Measurements from ENCODE around the gene DENND6B.

- TF ChIP-seq CTCF (IDR thresholded peaks at IDR 0.05) (no peak), POLR2AphosphoS5 (IDR thresholded peaks at IDR 0.05) (no peak), POLR2A (IDR thresholded peaks at IDR 0.05) (no peak)
Measured at GRCh38 chr22:50326225-50326955, 422 bp downstream of the DENND6B start.
